ENCODE measurements around the gene OR2S2. TPM values are rescaled to one million over a fixed set of nuclear protein-coding genes. Genes with fewer than 3 reads are reported as not detected.
A peak's percentile ranks its signal among the peaks of the same experiment; 100 is the strongest.
"Not testable (repeated sequence)": the region's sequence is repeated elsewhere in the genome, so short reads cannot be mapped to it uniquely, and the experiment has no call there.

OR2S2 gene
- total RNA-seq: not detected
- long read RNA-seq: 0 reads

GRCh38 chr9:35958104-35958837 is at the start of gene OR2S2:
TSS of gene OR2S2 (minus strand) at chr9:35958154. CDS start at chr9:35958098, 56 bp downstream.
- DNase-seq: no peak
- intact Hi-C loops (cut with DNase I): loop anchor here in 1 of 2 donors (10.0 kb wide), 1 partner anchor 207 kb away; the partner anchor contains the start of gene CCIN
- ATAC-seq: no peak

- ATAC-seq (no peak), DNase-seq (no peak)
- intact Hi-C loops (cut with DNase I): no loop called here
Observed at GRCh38 chr9:36007316-36007708, 49.4 kb upstream of the OR2S2 start.

- intact Hi-C loops (cut with DNase I): no loop called here
- DNase-seq (no peak), ATAC-seq (no peak)
Observed at GRCh38 chr9:36006549-36007315, 48.8 kb upstream of the OR2S2 start.

- intact Hi-C loops (cut with DNase I): no loop called here
- DNase-seq (no peak), ATAC-seq (no peak)
Observed at GRCh38 chr9:36005891-36006290, 47.9 kb upstream of the OR2S2 start.

- intact Hi-C loops (cut with DNase I): no loop called here
- ATAC-seq: no peak
- no peak for DNase-seq
Observed at GRCh38 chr9:35998333-35998732, 40.4 kb upstream of the OR2S2 start.

- ATAC-seq: peak in 1 of 2 donors; percentile 31
- DNase-seq; intact Hi-C loops (cut with DNase I): not testable (repeated sequence)
Observed at GRCh38 chr9:35997016-35997415, 39.1 kb upstream of the OR2S2 start.

GRCh38 chr9:35996358-35996970 is 38.5 kb upstream of the OR2S2 start:
- DNase-seq (no peak), ATAC-seq (peak; percentile 86 to 98)
- intact Hi-C loops (cut with DNase I): no loop called here

GRCh38 chr9:35994959-35995358 is 37.0 kb upstream of the OR2S2 start:
- DNase-seq (no peak), ATAC-seq (no peak)
- intact Hi-C loops (cut with DNase I): no loop called here

- intact Hi-C loops (cut with DNase I): no loop called here
- ATAC-seq (no peak), DNase-seq (no peak)
Observed at GRCh38 chr9:35993976-35994720, 36.2 kb upstream of the OR2S2 start.

- DNase-seq; ATAC-seq; intact Hi-C loops (cut with DNase I): not testable (repeated sequence)
Observed at GRCh38 chr9:35993136-35993535, 35.2 kb upstream of the OR2S2 start.

- intact Hi-C loops (cut with DNase I): no loop called here
- DNase-seq (no peak), ATAC-seq (no peak)
Observed at GRCh38 chr9:35990155-35990554, 32.2 kb upstream of the OR2S2 start.

- ATAC-seq (no peak), DNase-seq (no peak)
- intact Hi-C loops (cut with DNase I): no loop called here
Observed at GRCh38 chr9:35984021-35984420, 26.1 kb upstream of the OR2S2 start.

GRCh38 chr9:35981699-35982098 is 23.7 kb upstream of the OR2S2 start:
- DNase-seq (no peak), ATAC-seq (no peak)
- intact Hi-C loops (cut with DNase I): no loop called here

- intact Hi-C loops (cut with DNase I): no loop called here
- no peak for ATAC-seq
- DNase-seq: no peak
Observed at GRCh38 chr9:35980289-35981011, 22.5 kb upstream of the OR2S2 start.

GRCh38 chr9:35978792-35979191 is 20.8 kb upstream of the OR2S2 start:
- DNase-seq: no peak
- ATAC-seq: no peak
- intact Hi-C loops (cut with DNase I): no loop called here

- intact Hi-C loops (cut with DNase I): no loop called here
- DNase-seq (no peak), ATAC-seq (no peak)
Observed at GRCh38 chr9:35976726-35977125, 18.8 kb upstream of the OR2S2 start.

- no peak for DNase-seq
- no peak for ATAC-seq
- intact Hi-C loops (cut with DNase I): no loop called here
Observed at GRCh38 chr9:35974800-35975199, 16.8 kb upstream of the OR2S2 start.

- ATAC-seq (peak in 1 of 2 donors; percentile 56), DNase-seq (no peak)
- intact Hi-C loops (cut with DNase I): no loop called here
Observed at GRCh38 chr9:35972093-35972492, 14.1 kb upstream of the OR2S2 start.

GRCh38 chr9:35967042-35967441 is 9.1 kb upstream of the OR2S2 start:
- DNase-seq (no peak), ATAC-seq (no peak)
- intact Hi-C loops (cut with DNase I): no loop called here
